ENCODE data around the gene CSRP2.

DNA sequence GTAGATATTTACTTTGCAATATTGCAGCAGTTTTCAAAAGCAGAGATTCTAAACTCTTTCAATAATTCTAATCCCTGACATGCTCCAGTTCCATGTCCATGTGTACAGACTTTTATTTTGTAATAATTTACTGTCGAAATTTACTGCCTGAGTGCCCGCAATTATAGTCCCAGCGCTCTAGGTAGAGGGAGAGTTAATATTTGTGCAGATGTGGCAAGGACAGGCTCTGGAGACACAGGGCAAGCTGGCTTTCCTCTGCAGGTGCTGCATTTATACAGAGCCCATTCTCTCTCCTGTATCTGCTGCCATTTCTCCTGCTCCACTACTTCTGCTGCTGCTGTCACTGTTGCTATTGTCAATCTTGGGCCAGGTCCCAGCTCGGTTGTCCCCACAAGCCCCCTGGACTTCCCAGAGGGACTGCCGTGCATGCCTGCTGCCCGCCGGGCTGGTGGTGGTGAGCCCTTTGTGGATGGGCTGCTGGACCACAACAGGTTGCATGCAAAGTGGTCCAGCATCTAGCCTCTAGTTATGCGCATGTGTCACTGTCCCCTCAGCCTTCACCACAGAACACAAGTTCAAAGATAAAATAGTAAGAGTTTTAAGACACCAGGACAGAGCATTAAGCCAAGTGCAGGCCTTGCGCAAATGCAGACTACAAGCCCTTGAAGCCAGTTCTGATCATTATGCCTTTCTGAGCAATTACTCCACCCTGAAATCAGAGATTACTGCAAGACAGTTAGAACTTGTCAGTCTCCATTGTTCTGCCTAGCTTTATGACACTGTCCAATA lies 40.8 kb upstream of the CSRP2 start:
- TF ChIP-seq, protein P1, sequence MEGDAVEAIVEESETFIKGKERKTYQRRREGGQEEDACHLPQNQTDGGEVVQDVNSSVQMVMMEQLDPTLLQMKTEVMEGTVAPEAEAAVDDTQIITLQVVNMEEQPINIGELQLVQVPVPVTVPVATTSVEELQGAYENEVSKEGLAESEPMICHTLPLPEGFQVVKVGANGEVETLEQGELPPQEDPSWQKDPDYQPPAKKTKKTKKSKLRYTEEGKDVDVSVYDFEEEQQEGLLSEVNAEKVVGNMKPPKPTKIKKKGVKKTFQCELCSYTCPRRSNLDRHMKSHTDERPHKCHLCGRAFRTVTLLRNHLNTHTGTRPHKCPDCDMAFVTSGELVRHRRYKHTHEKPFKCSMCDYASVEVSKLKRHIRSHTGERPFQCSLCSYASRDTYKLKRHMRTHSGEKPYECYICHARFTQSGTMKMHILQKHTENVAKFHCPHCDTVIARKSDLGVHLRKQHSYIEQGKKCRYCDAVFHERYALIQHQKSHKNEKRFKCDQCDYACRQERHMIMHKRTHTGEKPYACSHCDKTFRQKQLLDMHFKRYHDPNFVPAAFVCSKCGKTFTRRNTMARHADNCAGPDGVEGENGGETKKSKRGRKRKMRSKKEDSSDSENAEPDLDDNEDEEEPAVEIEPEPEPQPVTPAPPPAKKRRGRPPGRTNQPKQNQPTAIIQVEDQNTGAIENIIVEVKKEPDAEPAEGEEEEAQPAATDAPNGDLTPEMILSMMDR (IDR thresholded peaks at IDR 0.05): no peak
- TF ChIP-seq, protein P2, sequence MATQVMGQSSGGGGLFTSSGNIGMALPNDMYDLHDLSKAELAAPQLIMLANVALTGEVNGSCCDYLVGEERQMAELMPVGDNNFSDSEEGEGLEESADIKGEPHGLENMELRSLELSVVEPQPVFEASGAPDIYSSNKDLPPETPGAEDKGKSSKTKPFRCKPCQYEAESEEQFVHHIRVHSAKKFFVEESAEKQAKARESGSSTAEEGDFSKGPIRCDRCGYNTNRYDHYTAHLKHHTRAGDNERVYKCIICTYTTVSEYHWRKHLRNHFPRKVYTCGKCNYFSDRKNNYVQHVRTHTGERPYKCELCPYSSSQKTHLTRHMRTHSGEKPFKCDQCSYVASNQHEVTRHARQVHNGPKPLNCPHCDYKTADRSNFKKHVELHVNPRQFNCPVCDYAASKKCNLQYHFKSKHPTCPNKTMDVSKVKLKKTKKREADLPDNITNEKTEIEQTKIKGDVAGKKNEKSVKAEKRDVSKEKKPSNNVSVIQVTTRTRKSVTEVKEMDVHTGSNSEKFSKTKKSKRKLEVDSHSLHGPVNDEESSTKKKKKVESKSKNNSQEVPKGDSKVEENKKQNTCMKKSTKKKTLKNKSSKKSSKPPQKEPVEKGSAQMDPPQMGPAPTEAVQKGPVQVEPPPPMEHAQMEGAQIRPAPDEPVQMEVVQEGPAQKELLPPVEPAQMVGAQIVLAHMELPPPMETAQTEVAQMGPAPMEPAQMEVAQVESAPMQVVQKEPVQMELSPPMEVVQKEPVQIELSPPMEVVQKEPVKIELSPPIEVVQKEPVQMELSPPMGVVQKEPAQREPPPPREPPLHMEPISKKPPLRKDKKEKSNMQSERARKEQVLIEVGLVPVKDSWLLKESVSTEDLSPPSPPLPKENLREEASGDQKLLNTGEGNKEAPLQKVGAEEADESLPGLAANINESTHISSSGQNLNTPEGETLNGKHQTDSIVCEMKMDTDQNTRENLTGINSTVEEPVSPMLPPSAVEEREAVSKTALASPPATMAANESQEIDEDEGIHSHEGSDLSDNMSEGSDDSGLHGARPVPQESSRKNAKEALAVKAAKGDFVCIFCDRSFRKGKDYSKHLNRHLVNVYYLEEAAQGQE (IDR thresholded peaks at IDR 0.05; ENCODE audit: insufficient read depth in 1 of 2, low read depth in 2 of 2, low read length in 1 of 2): no peak
- TF ChIP-seq TCF7L2 (IDR thresholded peaks at IDR 0.05; ENCODE audit: low read depth, low read length) (no peak), POLR2AphosphoS5 (IDR thresholded peaks at IDR 0.05; ENCODE audit: low read depth, low read length) (no peak)

All from Panc1 (cell line).